ENCODE results near the gene LHPP.

GRCh38 chr10:124451276-124451675, 10.3 kb upstream of the LHPP start:
- TF ChIP-seq CTCF (IDR thresholded peaks at IDR 0.05): no peak
- TF ChIP-seq EZH2phosphoT487 (IDR thresholded peaks at IDR 0.05): no peak

Measured in neural progenitor cell (in vitro differentiated cells).